Fibroblast of lung (primary cell): ENCODE measurements around the gene VAMP7. TPM values are rescaled to one million over a fixed set of nuclear protein-coding genes. Genes with fewer than 3 reads are reported as not detected.

ENCODE experiments used
- DNase-seq, 2 donors: peaks; one replicate each; pipeline versions ENCODE4 v3.0.0 to v3.0.0-alpha.2; 2010; ENCODE audit warnings: low read depth in 2 of 2
- H2AFZ ChIP-seq: 2 replicates; pipeline ENCODE4 v1.5.1; 2012; ENCODE audit warnings: low read length, control low read depth, inconsistent platforms
- H3K27ac ChIP-seq: 2 replicates; pipeline ENCODE4 v1.5.1; 2011; ENCODE audit warnings: low read length, control low read depth; ENCODE audit not compliant: insufficient read depth
- H3K27me3 ChIP-seq: 2 replicates; pipeline ENCODE4 v1.5.1; 2011; ENCODE audit warnings: mild to moderate bottlenecking, low read length; ENCODE audit not compliant: control insufficient read depth, insufficient read depth
- H3K36me3 ChIP-seq: 2 replicates; pipeline ENCODE4 v1.5.1; 2011; ENCODE audit warnings: low read length; ENCODE audit not compliant: control insufficient read depth, insufficient read depth
- H3K4me1 ChIP-seq: 2 replicates; pipeline ENCODE4 v1.5.1; 2011; ENCODE audit warnings: low read length; ENCODE audit not compliant: control insufficient read depth, insufficient read depth; ENCODE audit errors: extremely low read depth
- H3K4me2 ChIP-seq: 2 replicates; pipeline ENCODE4 v1.5.1; 2011; ENCODE audit warnings: low read length, control low read depth; ENCODE audit not compliant: insufficient read depth; ENCODE audit errors: extremely low read depth
- H3K4me3 ChIP-seq, 4 experiments: fragments of 200-600 bp in 1 of 4; sonication (generic) in 1 of 4; replicated peaks in 1 of 4; 2 replicates each; pipeline ENCODE4 v1.5.1; 2011 to 2016; ENCODE audit warnings: low read length in 4 of 4, low read depth in 3 of 4, mild to moderate bottlenecking in 3 of 4, control low read depth in 2 of 4, inconsistent platforms in 1 of 4, mixed read lengths in 1 of 4; ENCODE audit not compliant: insufficient read depth in 1 of 4; ENCODE audit errors: control extremely low read depth in 1 of 4
- H3K79me2 ChIP-seq: 2 replicates; pipeline ENCODE4 v1.5.1; 2012; ENCODE audit warnings: mild to moderate bottlenecking, low read length, inconsistent platforms; ENCODE audit not compliant: control insufficient read depth, insufficient read depth
- H3K9ac ChIP-seq: 2 replicates; pipeline ENCODE4 v1.5.1; 2011; ENCODE audit warnings: mild to moderate bottlenecking, low read length, control low read depth; ENCODE audit not compliant: insufficient read depth
- H3K9me3 ChIP-seq: 2 replicates; pipeline ENCODE4 v1.5.1; 2012; ENCODE audit warnings: low read depth, low read length; ENCODE audit not compliant: control insufficient read depth, insufficient read depth
- H4K20me1 ChIP-seq: 2 replicates; pipeline ENCODE4 v1.5.1; 2011; ENCODE audit warnings: low read length; ENCODE audit not compliant: control insufficient read depth, insufficient read depth; ENCODE audit errors: extremely low read depth
- EZH2 ChIP-seq: IDR thresholded peaks from 2 replicates; pipeline ENCODE4 v1.5.1; 2012; ENCODE audit warnings: low read length, control low read depth, mild to moderate bottlenecking; ENCODE audit errors: missing control alignments
- polyA plus RNA-seq, 2 donors: library from polyadenylated mRNA; depleted of rRNA in 1 of 2; stranded (reverse) in 1 of 2; unstranded in 1 of 2; fragments of >200 nt; gene quantifications; 2 replicates each; pipeline ENCODE4 v1.2.1, GENCODE V29; 2011 to 2012; ENCODE audit warnings: missing spikeins in 1 of 2
- total RNA-seq: library from RNA; depleted of rRNA; stranded (reverse); fragments of >200 nt; gene quantifications from 2 replicates; pipeline ENCODE4 v1.2.1, GENCODE V29; 2014
- TF ChIP-seq, protein P1 (sequence below), 2 donors: IDR thresholded peaks in 1 of 2; conservative IDR thresholded peaks in 1 of 2; 1 replicate in 1 of 2; 2 replicates in 1 of 2; pipeline ENCODE4 v1.5.1; 2011 to 2012; ENCODE audit warnings: low read length in 2 of 2, control low read depth in 1 of 2, inconsistent platforms in 1 of 2, low read depth in 1 of 2, mild to moderate bottlenecking in 1 of 2

VAMP7 gene
- total and polyA plus RNA-seq, 2 donors (not counting 1 experiment from before 2014, with no cell fraction given): 40.1 to 68.4 TPM

DNA sequence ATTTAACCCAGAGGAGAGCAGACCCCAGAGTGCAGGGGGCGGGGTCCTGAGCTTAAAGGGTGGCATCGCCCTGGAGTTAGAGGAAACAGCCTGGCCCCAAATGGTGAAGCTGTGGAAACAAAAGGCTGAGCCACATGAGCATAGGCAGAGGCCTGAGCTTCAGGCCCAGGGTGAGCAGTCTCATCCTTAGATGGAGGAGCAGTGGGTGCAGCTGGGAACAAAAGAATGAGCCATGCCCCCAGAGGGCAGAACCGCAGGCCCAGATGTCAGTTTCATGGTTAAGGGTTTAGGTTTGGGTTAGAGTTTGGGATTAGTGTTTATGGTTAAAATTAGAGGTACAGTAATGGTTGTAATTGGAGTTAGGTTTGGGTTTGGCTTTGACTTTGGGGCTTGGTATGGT, 71.9 kb downstream of the VAMP7 start:
- Histone ChIP-seq H4K20me1 (no peaks in the 10 kb centered on the region), H3K27me3 (no peaks in the 10 kb centered on the region), H3K4me3 (no peak overlapping the region), H2AFZ (no peak overlapping the region), H3K9me3 (no peaks in the 10 kb centered on the region), H3K4me1 (no peaks in the 10 kb centered on the region), H3K79me2 (no peaks in the 10 kb centered on the region), H3K36me3 (no peaks in the 10 kb centered on the region), H3K4me2 (no peak overlapping the region), H3K27ac (no peak overlapping the region), H3K9ac (no peak overlapping the region)
- TF ChIP-seq, protein P1, sequence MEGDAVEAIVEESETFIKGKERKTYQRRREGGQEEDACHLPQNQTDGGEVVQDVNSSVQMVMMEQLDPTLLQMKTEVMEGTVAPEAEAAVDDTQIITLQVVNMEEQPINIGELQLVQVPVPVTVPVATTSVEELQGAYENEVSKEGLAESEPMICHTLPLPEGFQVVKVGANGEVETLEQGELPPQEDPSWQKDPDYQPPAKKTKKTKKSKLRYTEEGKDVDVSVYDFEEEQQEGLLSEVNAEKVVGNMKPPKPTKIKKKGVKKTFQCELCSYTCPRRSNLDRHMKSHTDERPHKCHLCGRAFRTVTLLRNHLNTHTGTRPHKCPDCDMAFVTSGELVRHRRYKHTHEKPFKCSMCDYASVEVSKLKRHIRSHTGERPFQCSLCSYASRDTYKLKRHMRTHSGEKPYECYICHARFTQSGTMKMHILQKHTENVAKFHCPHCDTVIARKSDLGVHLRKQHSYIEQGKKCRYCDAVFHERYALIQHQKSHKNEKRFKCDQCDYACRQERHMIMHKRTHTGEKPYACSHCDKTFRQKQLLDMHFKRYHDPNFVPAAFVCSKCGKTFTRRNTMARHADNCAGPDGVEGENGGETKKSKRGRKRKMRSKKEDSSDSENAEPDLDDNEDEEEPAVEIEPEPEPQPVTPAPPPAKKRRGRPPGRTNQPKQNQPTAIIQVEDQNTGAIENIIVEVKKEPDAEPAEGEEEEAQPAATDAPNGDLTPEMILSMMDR (conservative IDR thresholded peaks at IDR 0.05 in 1 of 2, IDR thresholded peaks at IDR 0.05 in 1 of 2; ENCODE audit: low read depth in 1 of 2, low read length in 2 of 2): no peak
- no peak for TF ChIP-seq EZH2
- no peak for DNase-seq

GRCh38 chrX:155954793-155955192, 73.6 kb downstream of the VAMP7 start:
- Histone ChIP-seq H3K36me3 (no peaks in the 10 kb centered on the region), H3K4me2 (no peak overlapping the region), H4K20me1 (no peaks in the 10 kb centered on the region), H3K79me2 (no peaks in the 10 kb centered on the region), H3K4me3 (no peak overlapping the region), H3K9ac (no peak overlapping the region), H2AFZ (no peak overlapping the region), H3K9me3 (no peaks in the 10 kb centered on the region), H3K27me3 (no peaks in the 10 kb centered on the region), H3K27ac (no peak overlapping the region), H3K4me1 (no peaks in the 10 kb centered on the region)
- TF ChIP-seq, protein P1 (conservative IDR thresholded peaks at IDR 0.05 in 1 of 2, IDR thresholded peaks at IDR 0.05 in 1 of 2; ENCODE audit: low read depth in 1 of 2, low read length in 2 of 2): no peak
- TF ChIP-seq EZH2: no peak
- DNase-seq: no peak

- Histone ChIP-seq H3K9me3 (no peaks in the 10 kb centered on the region), H3K36me3 (no peaks in the 10 kb centered on the region), H3K4me3 (no peak overlapping the region), H3K79me2 (no peaks in the 10 kb centered on the region), H3K27me3 (no peaks in the 10 kb centered on the region), H4K20me1 (no peaks in the 10 kb centered on the region), H2AFZ (no peak overlapping the region), H3K4me2 (no peak overlapping the region), H3K27ac (no peak overlapping the region), H3K4me1 (no peaks in the 10 kb centered on the region), H3K9ac (no peak overlapping the region)
- TF ChIP-seq, protein P1 (conservative IDR thresholded peaks at IDR 0.05 in 1 of 2, IDR thresholded peaks at IDR 0.05 in 1 of 2; ENCODE audit: low read depth in 1 of 2, low read length in 2 of 2): no peak
- no peak for TF ChIP-seq EZH2
- DNase-seq: no peak
These were observed 75.0 kb downstream of the VAMP7 start for GRCh38 chrX:155956099-155956498.
